ENCODE results near the gene KRTAP9-6. TPM values are rescaled to one million over a fixed set of nuclear protein-coding genes. Genes with fewer than 3 reads are reported as not detected.
"Not testable (repeated sequence)": the region's sequence is repeated elsewhere in the genome, so short reads cannot be mapped to it uniquely, and the experiment has no call there.

Gene KRTAP9-6
- total RNA-seq, 4 donors from 2014 or later: not detected

- TF ChIP-seq CTCF (IDR thresholded peaks at IDR 0.05; ENCODE audit: low read depth): no peak
Measured at GRCh38 chr17:41256291-41256685, 8.9 kb upstream of the KRTAP9-6 start.

GRCh38 chr17:41258406-41258805 is 6.8 kb upstream of the KRTAP9-6 start:
- no peak for TF ChIP-seq CTCF (IDR thresholded peaks at IDR 0.05; ENCODE audit: low read depth)

GRCh38 chr17:41263212-41263611 is 2.0 kb upstream of the KRTAP9-6 start:
- TF ChIP-seq CTCF (IDR thresholded peaks at IDR 0.05; ENCODE audit: low read depth): no peak

GRCh38 chr17:41264599-41264998 is 579 bp upstream of the KRTAP9-6 start:
- no peak for TF ChIP-seq CTCF (IDR thresholded peaks at IDR 0.05; ENCODE audit: low read depth)

GRCh38 chr17:41267711-41268110 is 2.5 kb downstream of the KRTAP9-6 start:
- no peak for TF ChIP-seq CTCF (IDR thresholded peaks at IDR 0.05; ENCODE audit: low read depth)

- TF ChIP-seq CTCF (IDR thresholded peaks at IDR 0.05; ENCODE audit: low read depth): no peak
Measured at GRCh38 chr17:41271858-41272257, 6.7 kb downstream of the KRTAP9-6 start.

- not testable (repeated sequence) for TF ChIP-seq CTCF (IDR thresholded peaks at IDR 0.05; ENCODE audit: low read depth)
Measured at GRCh38 chr17:41275648-41276190, 10.5 kb downstream of the KRTAP9-6 start, which contains the start of gene KRTAP9-7. Gene KRTAP9-7, plus strand, starts transcription at chr17:41275698. Its CDS starts 0 bp downstream, at chr17:41275698.

All from subcutaneous adipose tissue (tissue), 4 donors.